Measurements from ENCODE around the gene DHCR24.

DNA sequence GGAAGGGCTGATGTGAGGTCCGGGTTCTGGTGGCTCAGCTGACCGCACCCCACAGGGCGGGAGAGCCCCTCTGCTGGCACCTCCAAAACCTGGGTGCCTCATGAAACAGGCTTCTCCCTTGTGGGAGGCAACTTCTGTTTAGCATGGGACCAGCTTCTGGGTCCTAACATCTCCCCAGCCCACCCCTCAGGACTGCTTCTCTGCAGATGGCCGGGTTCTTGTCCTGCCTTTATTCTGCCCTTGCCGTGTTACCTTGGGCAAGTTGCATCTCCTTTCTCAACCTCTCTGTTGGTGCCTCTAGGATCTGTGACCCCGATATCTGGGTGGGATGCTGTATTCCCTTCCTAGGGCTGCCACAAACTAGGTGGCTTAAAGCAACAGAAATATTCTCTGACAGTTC lies 70.9 kb downstream of the DHCR24 start:
- TF ChIP-seq, protein P1, sequence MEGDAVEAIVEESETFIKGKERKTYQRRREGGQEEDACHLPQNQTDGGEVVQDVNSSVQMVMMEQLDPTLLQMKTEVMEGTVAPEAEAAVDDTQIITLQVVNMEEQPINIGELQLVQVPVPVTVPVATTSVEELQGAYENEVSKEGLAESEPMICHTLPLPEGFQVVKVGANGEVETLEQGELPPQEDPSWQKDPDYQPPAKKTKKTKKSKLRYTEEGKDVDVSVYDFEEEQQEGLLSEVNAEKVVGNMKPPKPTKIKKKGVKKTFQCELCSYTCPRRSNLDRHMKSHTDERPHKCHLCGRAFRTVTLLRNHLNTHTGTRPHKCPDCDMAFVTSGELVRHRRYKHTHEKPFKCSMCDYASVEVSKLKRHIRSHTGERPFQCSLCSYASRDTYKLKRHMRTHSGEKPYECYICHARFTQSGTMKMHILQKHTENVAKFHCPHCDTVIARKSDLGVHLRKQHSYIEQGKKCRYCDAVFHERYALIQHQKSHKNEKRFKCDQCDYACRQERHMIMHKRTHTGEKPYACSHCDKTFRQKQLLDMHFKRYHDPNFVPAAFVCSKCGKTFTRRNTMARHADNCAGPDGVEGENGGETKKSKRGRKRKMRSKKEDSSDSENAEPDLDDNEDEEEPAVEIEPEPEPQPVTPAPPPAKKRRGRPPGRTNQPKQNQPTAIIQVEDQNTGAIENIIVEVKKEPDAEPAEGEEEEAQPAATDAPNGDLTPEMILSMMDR (IDR thresholded peaks at IDR 0.05; ENCODE audit: low read length): no peak
- no peak for TF ChIP-seq EZH2phosphoT487 (IDR thresholded peaks at IDR 0.05; ENCODE audit: low read length)
